GM19468 (cell line): ENCODE data around the gene MYO15B.
"Not testable (repeated sequence)": the region's sequence is repeated elsewhere in the genome, so short reads cannot be mapped to it uniquely, and the experiment has no call there.

Experiments
- ATAC-seq: cut with Tn5 transposase; IDR thresholded peaks from one replicate; pipeline ENCODE4 v1.9.1; 2021; ENCODE audit warnings: mild to moderate bottlenecking, moderate library complexity, moderate number of reproducible peaks; ENCODE audit not compliant: unreplicated experiment; ENCODE audit errors: extremely low read depth

Gene MYO15B

GRCh38 chr17:75634754-75635609 lies 47.4 kb downstream of the MYO15B start:
- no peak for ATAC-seq

DNA sequence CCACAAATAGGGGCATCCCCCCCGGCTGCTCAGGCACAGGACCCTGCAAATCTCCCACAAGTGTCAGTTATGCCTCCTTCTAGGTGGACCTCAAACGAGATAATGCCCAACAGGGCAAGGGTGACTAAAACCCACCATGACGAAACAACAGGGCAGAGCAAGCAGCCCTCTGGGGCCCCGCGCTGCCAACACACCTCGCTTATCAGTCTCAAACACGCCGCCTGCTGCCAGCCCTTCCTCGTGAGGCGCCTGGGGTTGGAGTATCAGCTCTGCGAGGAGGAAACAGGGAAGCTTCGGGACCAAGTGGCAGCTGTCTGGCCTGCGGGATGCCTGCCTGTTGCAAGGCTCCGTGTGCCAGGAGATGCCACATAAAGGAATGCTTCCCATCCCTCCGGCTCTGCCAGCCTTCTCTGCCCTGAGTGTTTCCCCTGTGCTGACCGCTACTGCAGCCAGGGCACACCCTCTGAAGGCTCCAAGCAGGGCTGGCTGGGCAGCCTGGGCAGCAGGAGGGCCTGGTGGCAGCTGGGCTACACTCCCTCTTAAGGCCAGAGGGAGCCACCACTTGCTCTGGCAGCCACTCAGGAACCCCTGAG lies 48.1 kb downstream of the MYO15B start:
- no peak for ATAC-seq

DNA sequence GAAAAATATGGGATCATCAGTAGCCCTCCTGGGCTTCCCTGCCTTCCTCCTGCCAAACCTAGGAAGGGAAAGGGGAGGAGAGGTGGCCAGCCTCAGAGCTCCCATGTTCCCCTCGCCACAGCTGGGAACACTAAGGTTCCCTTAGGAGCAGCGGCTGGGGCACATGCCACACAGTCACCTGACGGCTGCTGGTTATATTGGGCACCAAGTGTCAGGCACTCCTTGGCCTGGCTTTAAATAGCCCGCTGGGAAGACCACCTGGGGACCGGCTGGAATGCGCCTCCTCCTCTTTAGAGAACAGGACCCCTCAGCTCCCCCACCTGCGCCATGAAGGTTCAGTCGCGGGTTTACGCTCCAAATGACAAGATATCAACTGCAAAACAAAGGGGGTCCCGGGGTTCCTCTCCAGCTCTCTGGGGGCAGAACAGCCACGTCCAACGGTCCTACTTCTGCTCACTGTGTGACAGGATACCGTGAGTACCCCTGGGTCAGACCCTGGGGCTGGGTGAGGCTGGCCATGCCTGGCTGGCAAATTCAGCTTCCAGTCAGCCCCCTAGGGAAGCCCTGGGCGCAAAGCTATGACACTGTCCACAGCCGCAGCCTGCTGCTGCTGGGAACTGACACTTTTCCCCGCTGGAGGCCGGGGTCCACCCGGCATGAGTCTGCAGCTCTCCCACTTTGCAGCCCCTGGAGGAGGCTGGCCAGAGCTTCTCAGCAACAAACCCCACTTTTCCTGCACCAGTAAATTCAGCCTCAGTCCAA lies 49.0 kb downstream of the MYO15B start:
- ATAC-seq = no peak

DNA sequence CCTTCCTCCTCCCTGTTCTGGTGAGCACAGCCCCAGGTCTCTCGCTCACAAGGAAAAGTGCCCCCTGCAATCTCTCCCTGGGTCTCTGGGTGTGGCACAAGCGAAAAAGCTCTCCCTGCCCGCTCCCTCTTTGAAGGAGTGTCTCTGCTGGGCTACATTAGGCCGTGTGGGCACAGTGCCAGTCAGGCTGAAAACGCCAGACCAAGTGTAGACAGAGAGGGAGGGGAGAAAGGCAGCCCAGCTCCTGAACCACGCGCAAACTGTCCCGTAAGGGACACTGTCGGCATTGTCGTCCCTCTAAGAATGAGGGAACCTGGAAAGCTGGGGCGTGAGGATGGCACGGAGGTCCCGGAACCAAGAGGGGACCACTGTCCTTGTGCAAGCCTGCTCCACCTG lies 49.5 kb downstream of the MYO15B start:
- ATAC-seq = no peak

GRCh38 chr17:75637551-75637950 lies 50.0 kb downstream of the MYO15B start:
- ATAC-seq = no peak

GRCh38 chr17:75638039-75638438 lies 50.4 kb downstream of the MYO15B start:
- ATAC-seq = not testable (repeated sequence)

- ATAC-seq = no peak
Measured at GRCh38 chr17:75638893-75639292, 51.3 kb downstream of the MYO15B start.

- ATAC-seq = no peak
Measured at GRCh38 chr17:75639327-75639726, 51.7 kb downstream of the MYO15B start.

DNA sequence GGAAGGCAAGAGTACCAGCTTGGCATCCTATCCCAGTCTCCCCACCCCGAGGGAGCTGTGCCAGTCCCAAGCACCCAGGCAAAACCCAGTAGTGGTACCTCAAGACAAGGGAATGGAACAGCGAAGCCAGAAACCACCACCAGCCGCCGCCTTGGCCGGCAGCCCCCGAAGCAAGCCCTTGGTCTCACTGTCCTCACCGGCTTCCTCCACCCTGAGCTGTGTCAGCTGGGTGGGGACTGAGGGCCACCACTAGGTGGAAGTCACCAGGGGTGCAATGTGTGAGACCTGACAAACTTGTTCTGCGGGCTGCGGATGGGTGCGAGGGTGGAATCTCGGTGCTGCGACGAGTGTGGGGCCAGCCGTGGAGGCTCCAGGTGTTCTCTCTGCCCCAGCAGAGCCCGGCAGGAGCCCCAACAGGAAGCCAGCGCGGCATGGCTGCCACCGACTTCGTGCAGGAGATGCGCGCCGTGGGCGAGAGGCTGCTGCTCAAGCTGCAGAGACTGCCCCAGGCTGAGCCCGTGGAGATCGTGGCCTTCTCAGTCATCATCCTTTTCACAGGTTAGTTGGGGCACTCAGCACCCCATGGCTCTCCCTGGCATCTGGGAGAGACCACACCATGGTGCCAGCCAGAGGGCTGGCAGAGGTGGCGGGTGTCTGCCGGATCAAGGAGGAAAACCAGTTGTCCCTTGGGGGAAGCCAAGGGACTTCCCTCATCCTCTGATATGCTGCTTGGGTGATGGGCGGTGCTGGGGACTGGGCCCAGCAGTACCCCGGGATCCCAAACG lies 52.4 kb downstream of the MYO15B start:
- no peak for ATAC-seq

DNA sequence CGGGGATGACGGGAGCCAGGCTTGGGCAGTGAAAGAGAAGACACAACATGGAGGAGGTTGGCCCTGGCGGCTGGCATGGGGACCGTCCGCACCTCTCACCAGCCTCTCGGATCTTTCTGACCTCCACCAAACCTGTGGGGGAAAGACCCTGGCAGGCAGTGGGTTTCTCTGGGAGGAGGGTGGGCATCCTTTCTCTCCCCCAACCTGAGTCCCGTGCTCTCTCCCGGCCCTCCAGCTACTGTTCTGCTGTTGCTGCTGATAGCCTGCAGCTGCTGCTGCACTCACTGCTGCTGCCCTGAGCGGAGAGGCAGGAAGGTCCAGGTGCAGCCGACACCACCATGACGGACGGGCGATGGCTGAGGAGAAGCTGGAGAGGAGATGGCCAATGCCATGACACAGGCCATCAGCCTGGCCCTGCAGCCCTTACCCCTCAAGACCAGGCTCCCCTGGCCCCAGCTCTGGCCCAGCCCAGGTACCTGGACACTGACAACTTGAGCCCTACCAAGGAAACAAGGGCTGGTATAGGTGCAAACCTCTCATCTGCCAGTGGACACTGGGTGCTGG lies 53.0 kb downstream of the MYO15B start:
- ATAC-seq = no peak

DNA sequence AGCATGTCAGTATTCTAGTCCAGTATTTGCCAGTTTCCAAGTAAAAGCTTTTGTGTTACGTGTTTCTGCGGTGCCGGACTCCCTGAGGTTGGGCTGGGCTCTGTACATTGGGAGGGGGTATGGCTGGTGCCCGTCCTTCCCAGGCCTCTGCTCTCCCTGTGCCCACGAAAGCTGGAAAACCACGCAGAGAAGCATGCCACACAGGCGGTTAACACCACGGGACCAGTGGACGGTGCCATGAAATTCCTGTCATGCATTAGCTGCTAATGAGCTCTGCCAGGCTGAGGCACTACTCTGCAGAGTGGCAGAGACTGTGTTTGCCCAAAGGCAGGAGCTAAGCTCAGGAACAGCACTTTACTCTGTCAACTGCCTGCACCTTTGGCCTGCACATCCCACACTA lies 53.7 kb downstream of the MYO15B start:
- ATAC-seq = no peak

GRCh38 chr17:75642182-75642783 lies 54.7 kb downstream of the MYO15B start:
- ATAC-seq = no peak

DNA sequence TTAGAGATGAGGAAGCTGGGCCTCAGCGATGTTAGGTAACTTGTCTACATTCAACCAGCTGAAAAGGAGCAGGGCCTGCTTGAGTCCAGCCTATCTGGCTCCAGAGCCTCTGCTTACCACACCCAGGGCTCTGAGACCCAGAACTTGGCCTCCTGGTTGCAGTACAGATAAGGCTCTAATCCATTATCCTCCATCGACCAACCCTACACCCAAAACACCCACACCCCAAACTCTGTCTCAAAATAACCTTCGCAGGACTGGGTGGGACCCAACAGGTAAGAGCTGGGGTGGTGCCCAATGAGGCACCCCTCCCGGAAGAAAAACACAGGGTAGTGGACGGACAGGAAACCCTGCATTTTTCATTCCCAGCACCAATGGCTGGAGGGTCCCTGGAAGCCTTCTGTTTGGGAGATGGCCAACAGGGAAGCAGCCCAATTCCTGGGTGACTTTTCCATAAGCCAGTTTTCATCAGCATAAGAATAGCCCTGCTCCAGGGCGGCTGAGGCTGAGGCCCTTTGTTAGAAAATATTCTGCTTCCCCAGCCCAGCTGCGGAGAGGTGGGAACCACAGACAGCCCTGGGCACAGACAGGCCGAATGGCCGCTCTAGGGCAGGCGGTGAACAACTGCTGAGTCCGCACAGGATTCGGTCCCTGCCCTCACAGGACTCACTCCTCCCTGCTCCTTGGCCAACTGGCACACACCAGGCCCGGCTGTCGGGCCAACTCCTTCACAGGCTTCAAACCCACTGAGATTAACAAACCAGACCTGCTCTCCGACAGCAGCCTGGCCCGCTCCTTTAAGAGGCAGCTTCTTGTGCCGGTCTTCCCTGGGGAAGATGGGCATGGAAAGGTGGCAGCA lies 55.4 kb downstream of the MYO15B start:
- no peak for ATAC-seq

GRCh38 chr17:75643643-75644017 lies 56.0 kb downstream of the MYO15B start:
- no peak for ATAC-seq

DNA sequence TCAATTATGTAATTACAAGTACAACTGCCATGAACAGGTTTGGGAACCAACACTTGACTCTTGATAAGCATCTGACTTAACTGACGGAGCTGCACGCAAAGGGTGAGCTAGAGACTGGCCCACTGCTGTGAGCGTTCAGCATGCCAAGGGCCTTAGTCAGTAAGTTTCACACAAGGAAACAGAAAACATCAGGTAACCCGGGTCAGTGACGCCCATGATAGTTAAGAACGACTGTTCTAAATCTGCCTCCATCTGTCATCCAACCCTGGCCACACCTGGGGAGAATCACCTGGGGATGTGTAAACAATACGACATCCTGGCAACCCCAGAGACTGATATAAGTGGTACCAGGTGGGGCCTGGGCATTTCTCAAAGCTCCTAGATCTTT lies 57.9 kb downstream of the MYO15B start:
- ATAC-seq = no peak

GRCh38 chr17:75645889-75646637 lies 58.5 kb downstream of the MYO15B start:
- peak; percentile 66 for ATAC-seq

DNA sequence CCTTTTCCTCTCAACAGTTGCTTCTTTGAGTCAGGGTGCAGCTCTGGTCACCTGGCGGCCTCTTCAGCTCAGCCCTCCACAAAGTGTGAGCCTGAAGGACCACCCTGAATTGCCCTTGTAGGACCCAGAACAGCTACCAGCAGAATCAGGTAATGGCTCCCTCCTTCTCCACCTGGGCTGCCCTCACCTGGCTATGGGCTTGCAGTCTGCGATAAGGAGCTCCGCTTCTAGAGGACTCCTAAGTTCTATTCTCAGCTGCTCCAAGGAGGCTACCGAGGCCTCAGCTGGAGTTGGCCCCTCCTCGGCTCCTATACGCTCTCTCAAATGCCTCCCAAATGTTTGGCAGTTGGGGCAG lies 59.0 kb downstream of the MYO15B start:
- ATAC-seq = no peak

- no peak for ATAC-seq
Measured at GRCh38 chr17:75647061-75647460, 59.5 kb downstream of the MYO15B start.
